Keratinocyte (primary cell): ENCODE results near the gene KLF3. TPM values are rescaled to one million over a fixed set of nuclear protein-coding genes. Genes with fewer than 3 reads are reported as not detected.

ENCODE experiments used
- DNase-seq: peaks from one replicate; pipeline ENCODE4 v3.0.0-alpha.2; 2011; ENCODE audit warnings: low read depth, missing footprints, low spot score
- FAIRE-seq: peaks from 2 replicates; lab custom pipeline; 2011; peaks lifted over from hg19 to GRCh38; lab: Jason Lieb, UNC
- H2AFZ ChIP-seq: 2 replicates; pipeline ENCODE4 v1.6.0; 2012; ENCODE audit warnings: low read length, control low read depth, inconsistent platforms; ENCODE audit not compliant: control insufficient read depth
- H3K27ac ChIP-seq: 2 replicates; pipeline ENCODE4 v1.5.1; 2011; ENCODE audit warnings: low read length; ENCODE audit not compliant: control insufficient read depth, insufficient read depth
- H3K27me3 ChIP-seq: 3 replicates; pipeline ENCODE4 v1.6.0; 2011; ENCODE audit warnings: low read length; ENCODE audit not compliant: control insufficient read depth, insufficient read depth; ENCODE audit errors: extremely low read depth
- H3K36me3 ChIP-seq, 2 experiments: 2 replicates in 1 of 2; 3 replicates in 1 of 2; pipeline ENCODE4 v1.5.1; 2011; ENCODE audit warnings: low read length in 2 of 2, mild to moderate bottlenecking in 1 of 2; ENCODE audit not compliant: control insufficient read depth in 2 of 2, insufficient read depth in 2 of 2; ENCODE audit errors: extremely low read depth in 1 of 2
- H3K4me1 ChIP-seq: 3 replicates; pipeline ENCODE4 v1.5.1; 2011; ENCODE audit warnings: low read length; ENCODE audit not compliant: control insufficient read depth, insufficient read depth; ENCODE audit errors: extremely low read depth
- H3K4me2 ChIP-seq: 3 replicates; pipeline ENCODE4 v1.6.0; 2011; ENCODE audit warnings: low read depth, low read length; ENCODE audit not compliant: control insufficient read depth, insufficient read depth; ENCODE audit errors: extremely low read depth
- H3K4me3 ChIP-seq, 3 experiments: fragments of 200-600 bp in 1 of 3; sonication (generic) in 1 of 3; 2 replicates in 2 of 3; 3 replicates in 1 of 3; pipeline ENCODE4 v1.5.1; 2011 to 2016; ENCODE audit warnings: low read length in 3 of 3, mild to moderate bottlenecking in 3 of 3, control low read depth in 2 of 3, inconsistent platforms in 1 of 3, low read depth in 1 of 3, mixed read lengths in 1 of 3, mixed run types in 1 of 3, moderate library complexity in 1 of 3; ENCODE audit not compliant: control insufficient read depth in 2 of 3, insufficient read depth in 2 of 3; ENCODE audit errors: extremely low read depth in 1 of 3
- H3K79me2 ChIP-seq: 2 replicates; pipeline ENCODE4 v1.6.0; 2012; ENCODE audit warnings: low read length; ENCODE audit not compliant: control insufficient read depth, insufficient read depth
- H3K9ac ChIP-seq: 3 replicates; pipeline ENCODE4 v1.6.0; 2011; ENCODE audit warnings: low read length; ENCODE audit not compliant: control insufficient read depth, insufficient read depth; ENCODE audit errors: extremely low read depth
- H3K9me1 ChIP-seq: 3 replicates; pipeline ENCODE4 v1.6.0; 2011; ENCODE audit warnings: low read length; ENCODE audit not compliant: control insufficient read depth, insufficient read depth; ENCODE audit errors: extremely low read depth
- H3K9me3 ChIP-seq: 2 replicates; pipeline ENCODE4 v1.5.1; 2012; ENCODE audit warnings: low read depth, low read length; ENCODE audit not compliant: control insufficient read depth
- H4K20me1 ChIP-seq: 3 replicates; pipeline ENCODE4 v1.6.0; 2011; ENCODE audit warnings: low read length; ENCODE audit not compliant: control insufficient read depth, insufficient read depth; ENCODE audit errors: extremely low read depth
- EZH2 ChIP-seq: IDR thresholded peaks from one replicate; pipeline ENCODE4 v1.6.1; 2012; ENCODE audit warnings: inconsistent platforms, mild to moderate bottlenecking, low read length, moderate library complexity
- dilution Hi-C: fragments of 300-500 bp; cut with MboI; formaldehyde crosslinking; loops from one replicate; pipeline ENCODE4 v1.7.0; 2020; ENCODE audit warnings: low sequenced_read_pairs; ENCODE audit not compliant: extremely low pct_ligation_motif_present
- polyA plus RNA-seq, 5 experiments: library from polyadenylated mRNA; depleted of rRNA in 3 of 5; stranded (reverse) in 3 of 5; stranded (forward) in 1 of 5; unstranded in 1 of 5; fragments of >200 nt; gene quantifications; 1 replicate in 1 of 5; 2 replicates in 3 of 5; 3 replicates in 1 of 5; pipeline versions ENCODE4 v1.2.1 to v1.2.3, GENCODE V29; 2011 to 2012; ENCODE audit warnings: missing spikeins in 2 of 5, low read depth in 1 of 5, low replicate concordance in 1 of 5
- TF ChIP-seq, protein P1 (sequence below), 3 experiments: IDR thresholded peaks in 1 of 3; conservative IDR thresholded peaks in 1 of 3; optimal IDR thresholded peaks in 1 of 3; 2 replicates in 2 of 3; 3 replicates in 1 of 3; pipeline versions ENCODE3 to v1.5.1; 2011; ENCODE audit warnings: low read length in 3 of 3, mild to moderate bottlenecking in 3 of 3, moderate library complexity in 2 of 3, control low read depth in 1 of 3, inconsistent platforms in 1 of 3; ENCODE audit not compliant: insufficient read depth in 2 of 3; ENCODE audit errors: extremely low read depth in 1 of 3

The KLF3 gene
- polyA plus RNA-seq, 1 donor (not counting 4 experiments of a cell fraction or from before 2014, with no cell fraction given) = 39.9 TPM

GRCh38 chr4:38687571-38688011, 23.6 kb downstream of the KLF3 start:
- Histone ChIP-seq H3K36me3 (peaks cover 33 to 53% of the 10 kb centered on the region in 2 experiments), H2AFZ (no peak overlapping the region), H3K9me1 (no peaks in the 10 kb centered on the region), H3K9me3 (no peaks in the 10 kb centered on the region), H3K4me1 (peaks cover 25% of the 10 kb centered on the region), H3K27ac (peak overlapping the region; percentile 69), H3K4me3 (no peak overlapping the region), H3K4me2 (no peak overlapping the region), H3K9ac (no peak overlapping the region), H4K20me1 (peaks cover 27% of the 10 kb centered on the region), H3K79me2 (peaks cover 72% of the 10 kb centered on the region), H3K27me3 (no peaks in the 10 kb centered on the region)
- TF ChIP-seq EZH2 = no peak
- TF ChIP-seq, protein P1, sequence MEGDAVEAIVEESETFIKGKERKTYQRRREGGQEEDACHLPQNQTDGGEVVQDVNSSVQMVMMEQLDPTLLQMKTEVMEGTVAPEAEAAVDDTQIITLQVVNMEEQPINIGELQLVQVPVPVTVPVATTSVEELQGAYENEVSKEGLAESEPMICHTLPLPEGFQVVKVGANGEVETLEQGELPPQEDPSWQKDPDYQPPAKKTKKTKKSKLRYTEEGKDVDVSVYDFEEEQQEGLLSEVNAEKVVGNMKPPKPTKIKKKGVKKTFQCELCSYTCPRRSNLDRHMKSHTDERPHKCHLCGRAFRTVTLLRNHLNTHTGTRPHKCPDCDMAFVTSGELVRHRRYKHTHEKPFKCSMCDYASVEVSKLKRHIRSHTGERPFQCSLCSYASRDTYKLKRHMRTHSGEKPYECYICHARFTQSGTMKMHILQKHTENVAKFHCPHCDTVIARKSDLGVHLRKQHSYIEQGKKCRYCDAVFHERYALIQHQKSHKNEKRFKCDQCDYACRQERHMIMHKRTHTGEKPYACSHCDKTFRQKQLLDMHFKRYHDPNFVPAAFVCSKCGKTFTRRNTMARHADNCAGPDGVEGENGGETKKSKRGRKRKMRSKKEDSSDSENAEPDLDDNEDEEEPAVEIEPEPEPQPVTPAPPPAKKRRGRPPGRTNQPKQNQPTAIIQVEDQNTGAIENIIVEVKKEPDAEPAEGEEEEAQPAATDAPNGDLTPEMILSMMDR (optimal IDR thresholded peaks at IDR 0.05 in 1 of 3, IDR thresholded peaks at IDR 0.05 in 1 of 3, conservative IDR thresholded peaks at IDR 0.05 in 1 of 3; ENCODE audit: extremely low read depth in 1 of 3, insufficient read depth in 2 of 3, low read length in 3 of 3) = no peak
- no peak for DNase-seq
- dilution Hi-C loops = no loop called here
- FAIRE-seq = peak; percentile 90

DNA sequence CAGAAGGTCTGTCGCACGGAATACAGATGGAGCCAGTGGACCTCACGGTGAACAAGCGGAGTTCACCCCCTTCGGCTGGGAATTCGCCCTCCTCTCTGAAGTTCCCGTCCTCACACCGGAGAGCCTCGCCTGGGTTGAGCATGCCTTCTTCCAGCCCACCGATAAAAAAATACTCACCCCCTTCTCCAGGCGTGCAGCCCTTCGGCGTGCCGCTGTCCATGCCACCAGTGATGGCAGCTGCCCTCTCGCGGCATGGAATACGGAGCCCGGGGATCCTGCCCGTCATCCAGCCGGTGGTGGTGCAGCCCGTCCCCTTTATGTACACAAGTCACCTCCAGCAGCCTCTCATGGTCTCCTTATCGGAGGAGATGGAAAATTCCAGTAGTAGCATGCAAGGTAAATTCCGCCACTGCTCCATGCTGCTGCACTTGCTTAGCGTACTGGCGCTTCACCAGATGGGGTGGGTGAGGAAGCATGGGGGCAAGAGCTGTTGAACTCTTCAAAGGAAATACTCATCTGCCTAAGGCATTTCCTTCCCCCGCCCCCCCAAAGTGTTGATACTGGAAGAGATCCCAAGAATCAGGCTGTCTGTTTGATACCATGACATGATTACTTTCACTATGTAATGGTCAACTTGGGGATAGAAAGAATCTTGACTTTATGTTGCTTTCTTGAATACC, 24.8 kb downstream of the KLF3 start:
- H3K4me2 ChIP-seq = no peak overlapping the region
- no peaks in the 10 kb centered on the region for H3K27me3 ChIP-seq
- peaks cover 34 to 54% of the 10 kb centered on the region in 2 experiments for H3K36me3 ChIP-seq
- peaks cover 62% of the 10 kb centered on the region for H3K79me2 ChIP-seq
- DNase-seq (no peak), FAIRE-seq (no peak)
- no peaks in the 10 kb centered on the region for H3K9me3 ChIP-seq
- H3K9ac ChIP-seq = no peak overlapping the region
- no peak overlapping the region for H3K27ac ChIP-seq
- H3K9me1 ChIP-seq = no peaks in the 10 kb centered on the region
- H3K4me1 ChIP-seq = peaks cover 24% of the 10 kb centered on the region
- no peak overlapping the region for H2AFZ ChIP-seq
- peaks cover 27% of the 10 kb centered on the region for H4K20me1 ChIP-seq
- H3K4me3 ChIP-seq = no peak overlapping the region
- TF ChIP-seq, protein P1 (optimal IDR thresholded peaks at IDR 0.05 in 1 of 3, IDR thresholded peaks at IDR 0.05 in 1 of 3, conservative IDR thresholded peaks at IDR 0.05 in 1 of 3; ENCODE audit: extremely low read depth in 1 of 3, insufficient read depth in 2 of 3, low read length in 3 of 3) = no peak
- dilution Hi-C loops = no loop called here
